ENCODE measurements around the gene PHKB.
A peak's percentile ranks its signal among the peaks of the same experiment; 100 is the strongest.
"Not testable (repeated sequence)": the region's sequence is repeated elsewhere in the genome, so short reads cannot be mapped to it uniquely, and the experiment has no call there.

PHKB gene

GRCh38 chr16:47460711-47461597, at the start of gene PHKB, which contains the start of gene ITFG1:
TSS of gene PHKB (plus strand) at chr16:47461331. CDS start at chr16:47461351, 20 bp downstream.
TSS of gene ITFG1 (minus strand) at chr16:47461063. CDS start at chr16:47461045, 18 bp downstream.
- peak; percentile 92 for DNase-seq (ENCODE audit: low read depth)

GRCh38 chr16:47413041-47413440, 48.1 kb upstream of the PHKB start:
- DNase-seq (ENCODE audit: low read depth): no peak

- no peak for DNase-seq (ENCODE audit: low read depth)
These were observed 44.3 kb upstream of the PHKB start for GRCh38 chr16:47416869-47417268.

GRCh38 chr16:47424846-47425245, 36.3 kb upstream of the PHKB start:
- no peak for DNase-seq (ENCODE audit: low read depth)

GRCh38 chr16:47426806-47427205, 34.3 kb upstream of the PHKB start:
- no peak for DNase-seq (ENCODE audit: low read depth)

- DNase-seq (ENCODE audit: low read depth): no peak
These were observed 29.2 kb upstream of the PHKB start for GRCh38 chr16:47431960-47432359.

- DNase-seq (ENCODE audit: low read depth): not testable (repeated sequence)
These were observed 26.9 kb upstream of the PHKB start for GRCh38 chr16:47434274-47434673.

GRCh38 chr16:47440066-47440465, 21.1 kb upstream of the PHKB start:
- DNase-seq (ENCODE audit: low read depth): not testable (repeated sequence)

GRCh38 chr16:47442884-47443283, 18.2 kb upstream of the PHKB start:
- DNase-seq (ENCODE audit: low read depth): not testable (repeated sequence)

GRCh38 chr16:47446431-47446830, 14.7 kb upstream of the PHKB start:
- no peak for DNase-seq (ENCODE audit: low read depth)

- DNase-seq (ENCODE audit: low read depth): no peak
These were observed 12.1 kb upstream of the PHKB start for GRCh38 chr16:47448830-47449575.

- DNase-seq (ENCODE audit: low read depth): no peak
These were observed 11.3 kb upstream of the PHKB start for GRCh38 chr16:47449788-47450187.

- no peak for DNase-seq (ENCODE audit: low read depth)
These were observed 2.8 kb upstream of the PHKB start for GRCh38 chr16:47458331-47458730.

- no peak for DNase-seq (ENCODE audit: low read depth)
These were observed 1.5 kb upstream of the PHKB start for GRCh38 chr16:47459603-47460002.

- DNase-seq (ENCODE audit: low read depth): no peak
These were observed 796 bp upstream of the PHKB start for GRCh38 chr16:47460359-47460710.

- DNase-seq (ENCODE audit: low read depth): no peak
These were observed 601 bp downstream of the PHKB start for GRCh38 chr16:47461598-47462266.

GRCh38 chr16:47463771-47464624, 2.9 kb downstream of the PHKB start:
- no peak for DNase-seq (ENCODE audit: low read depth)

GRCh38 chr16:47465919-47466630, 4.9 kb downstream of the PHKB start:
- no peak for DNase-seq (ENCODE audit: low read depth)

GRCh38 chr16:47467501-47467900, 6.4 kb downstream of the PHKB start:
- DNase-seq (ENCODE audit: low read depth): no peak

GRCh38 chr16:47468070-47468689, 7.0 kb downstream of the PHKB start:
- DNase-seq (ENCODE audit: low read depth): not testable (repeated sequence)
